Fibroblast of upper back skin (primary cell): Measurements from ENCODE around the gene GALNT14.

Experiments
- DNase-seq: peaks from one replicate; pipeline ENCODE4 v3.0.0-alpha.2; 2013

Gene GALNT14

DNA sequence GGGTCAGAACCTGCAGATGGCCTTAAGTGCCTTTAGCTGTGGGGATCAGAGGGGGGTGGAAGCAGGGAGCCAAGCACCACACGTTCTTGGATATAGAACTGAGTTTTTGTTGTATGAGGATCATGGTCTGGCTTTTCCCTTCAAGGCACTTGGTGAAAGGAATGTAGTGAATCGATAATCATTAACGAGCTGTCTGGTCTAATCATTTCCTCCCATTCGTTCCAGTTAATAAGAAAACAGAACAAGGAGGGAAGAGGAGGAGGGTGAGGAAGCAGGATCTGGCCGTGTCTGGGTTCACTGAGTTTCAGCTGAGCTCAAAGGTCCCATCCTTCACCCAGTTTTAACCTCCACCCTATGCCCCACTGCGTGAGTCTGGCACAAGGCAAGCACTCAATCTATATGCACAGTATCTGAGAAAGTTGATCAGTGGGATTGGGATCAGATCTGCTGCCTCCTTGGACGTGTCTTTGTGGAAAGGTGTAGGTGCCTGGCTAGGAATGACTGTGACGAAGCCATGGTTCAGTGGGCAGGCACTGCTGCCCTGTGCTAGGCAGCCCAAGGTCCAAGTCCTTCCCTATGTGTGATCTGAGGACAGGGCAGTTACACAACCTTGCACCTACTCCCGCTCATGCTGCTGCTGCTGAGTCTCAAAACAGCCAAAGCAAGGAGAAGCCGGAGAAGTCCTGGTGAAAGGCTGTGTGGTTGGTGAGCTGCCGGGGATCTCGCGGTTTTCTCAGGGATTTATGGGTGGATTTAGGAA is 54.8 kb downstream of the GALNT14 start:
- DNase-seq, result no peak

DNA sequence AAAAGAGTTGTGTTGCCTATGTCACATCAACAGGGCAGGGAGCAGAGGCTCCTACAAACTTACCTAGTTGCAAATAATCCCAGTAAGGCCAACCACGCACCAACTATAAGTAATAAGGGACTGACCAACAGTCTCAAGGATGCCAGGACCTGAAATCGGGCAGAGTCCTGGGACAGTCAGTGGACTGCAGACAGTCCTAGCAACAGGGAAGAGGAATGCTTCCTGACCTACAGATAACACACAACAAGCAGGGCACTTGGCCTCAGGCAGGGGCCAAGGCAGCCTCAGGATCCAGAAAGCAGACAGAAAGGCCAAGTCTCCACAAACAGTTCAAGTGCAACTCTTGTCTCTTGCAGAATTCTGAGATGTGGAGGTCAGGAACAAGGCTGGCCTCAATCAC is 56.2 kb downstream of the GALNT14 start:
- DNase-seq, result no peak

DNA sequence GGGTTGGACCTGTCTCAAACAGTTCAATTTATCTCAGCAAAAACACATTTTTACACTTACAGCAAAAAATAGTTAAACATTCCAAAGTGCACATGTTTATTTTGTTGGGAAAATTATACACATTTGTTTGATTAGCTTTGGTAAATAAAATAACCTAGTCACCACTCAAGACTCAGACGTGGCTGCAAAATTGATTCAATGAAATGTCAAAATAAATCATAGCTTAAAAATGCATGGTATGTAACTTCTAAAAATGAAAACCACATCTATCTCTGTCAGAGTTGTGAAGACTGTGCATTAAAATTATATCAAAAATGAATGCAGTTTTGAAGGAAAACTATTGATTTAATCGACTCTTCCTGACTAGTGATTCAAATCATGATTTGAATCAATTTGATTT is 56.7 kb downstream of the GALNT14 start:
- no peak for DNase-seq

DNA sequence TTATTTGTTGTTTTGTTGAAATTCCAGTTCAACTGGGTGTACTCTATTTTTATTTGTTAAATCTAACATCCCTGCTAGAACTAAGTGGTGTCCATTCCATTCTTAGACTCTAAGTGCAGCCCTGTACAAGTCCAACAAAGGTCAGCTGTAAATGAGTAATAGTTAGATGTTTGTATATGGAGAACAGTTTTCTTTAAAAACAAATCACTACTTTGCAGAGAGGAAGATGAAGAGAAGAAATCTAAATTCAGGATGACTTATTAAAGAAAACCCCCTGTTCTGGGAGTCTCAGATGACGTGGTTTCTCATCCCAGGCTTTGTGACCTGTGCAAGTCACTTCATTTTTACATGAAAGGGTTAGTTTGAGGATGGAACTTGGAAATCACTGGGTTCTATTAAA is 57.9 kb downstream of the GALNT14 start:
- no peak for DNase-seq

DNA sequence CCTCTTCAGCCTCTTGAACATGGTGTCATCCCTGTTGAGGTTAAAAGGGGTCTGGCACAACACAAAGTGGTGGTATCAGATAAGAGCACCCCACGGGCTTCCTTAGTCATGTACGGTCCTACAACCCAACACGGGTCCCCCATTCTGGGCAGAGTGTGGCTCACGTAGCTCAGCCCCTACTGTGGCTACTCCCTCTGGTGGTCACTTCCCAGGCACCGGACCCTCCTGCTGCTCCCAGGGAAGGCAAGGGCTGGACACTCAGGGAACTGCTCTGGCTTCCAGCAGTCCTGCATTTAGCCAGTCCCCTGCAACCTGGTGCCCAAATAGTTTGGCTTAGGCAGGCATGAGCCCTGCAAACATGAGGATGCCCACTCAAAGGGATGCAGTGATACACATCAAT is 58.6 kb downstream of the GALNT14 start:
- no peak for DNase-seq

DNA sequence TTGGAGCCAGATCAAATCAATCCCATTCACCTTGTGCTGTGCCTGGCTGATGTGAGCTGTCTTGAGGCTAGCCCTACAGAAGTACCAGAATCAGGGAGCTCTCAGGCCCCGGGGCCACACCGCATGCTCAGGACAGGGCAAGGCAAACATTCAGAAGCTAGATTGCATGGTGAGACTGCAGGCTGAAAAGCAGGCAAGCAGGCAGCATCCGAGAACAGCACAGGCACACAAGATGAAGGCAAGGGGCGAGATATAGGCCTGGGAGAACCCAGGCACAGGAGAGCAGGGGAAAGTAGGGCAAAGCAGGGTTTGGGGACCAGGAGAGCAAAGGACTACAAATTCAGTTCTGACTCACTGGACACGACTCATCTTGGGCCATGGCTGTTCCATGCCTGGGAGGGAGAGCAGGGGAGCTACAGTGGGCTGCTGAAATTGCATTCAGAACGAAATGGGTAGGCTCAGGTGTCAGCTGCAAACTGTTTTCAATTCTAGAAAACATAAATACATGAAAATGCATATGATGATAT is 59.6 kb downstream of the GALNT14 start:
- DNase-seq, result peak; percentile 12

DNA sequence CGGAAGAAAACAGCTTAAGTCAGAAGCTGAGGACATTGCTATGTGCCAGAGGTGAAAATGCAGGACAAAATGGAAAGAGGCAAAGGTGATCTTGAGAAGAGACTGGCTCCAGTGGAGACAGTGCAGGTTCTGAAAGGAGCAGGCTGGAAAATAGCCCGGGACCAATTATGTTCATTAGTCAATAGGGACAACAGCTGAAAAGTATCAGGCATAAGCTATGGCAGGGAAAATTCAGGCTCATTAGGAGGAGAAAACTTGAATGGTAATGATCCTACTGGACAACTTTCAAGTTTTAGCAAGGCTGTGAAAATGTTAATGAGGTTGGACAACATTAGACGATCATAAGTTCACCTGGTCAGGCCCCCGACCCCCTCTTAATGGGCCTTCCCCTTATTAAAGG is 60.2 kb downstream of the GALNT14 start:
- no peak for DNase-seq

DNA sequence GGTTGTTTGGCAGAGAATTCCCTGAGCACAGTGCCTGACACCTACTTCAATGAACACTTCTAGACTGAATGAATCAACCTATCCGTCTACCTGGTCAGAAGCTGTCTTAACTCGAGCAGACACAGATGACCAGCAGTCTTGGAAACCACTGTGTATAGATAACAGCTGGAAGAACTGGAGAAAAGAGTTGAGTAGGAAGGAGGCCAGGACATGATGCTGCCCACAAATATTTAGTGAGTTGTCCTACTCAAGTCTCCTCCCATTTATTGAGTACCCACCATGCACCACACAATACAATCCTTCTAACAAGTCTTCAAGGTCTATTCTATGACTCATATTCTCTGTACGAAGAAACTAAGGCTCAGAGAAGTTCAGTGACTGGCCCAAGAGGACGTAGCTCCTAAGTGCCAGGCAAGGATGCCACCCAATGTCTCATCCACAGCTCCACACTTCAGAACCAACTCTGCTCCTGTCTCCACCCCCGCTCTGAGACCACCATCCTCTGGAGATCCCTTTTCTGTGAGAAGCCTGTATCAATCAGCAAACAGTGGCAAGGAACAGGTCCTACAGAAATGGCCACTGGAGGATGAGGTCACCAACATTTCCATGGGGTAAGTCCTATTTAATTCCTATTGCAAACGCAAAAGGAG is 62.2 kb downstream of the GALNT14 start:
- DNase-seq, result peak; percentile 28

DNA sequence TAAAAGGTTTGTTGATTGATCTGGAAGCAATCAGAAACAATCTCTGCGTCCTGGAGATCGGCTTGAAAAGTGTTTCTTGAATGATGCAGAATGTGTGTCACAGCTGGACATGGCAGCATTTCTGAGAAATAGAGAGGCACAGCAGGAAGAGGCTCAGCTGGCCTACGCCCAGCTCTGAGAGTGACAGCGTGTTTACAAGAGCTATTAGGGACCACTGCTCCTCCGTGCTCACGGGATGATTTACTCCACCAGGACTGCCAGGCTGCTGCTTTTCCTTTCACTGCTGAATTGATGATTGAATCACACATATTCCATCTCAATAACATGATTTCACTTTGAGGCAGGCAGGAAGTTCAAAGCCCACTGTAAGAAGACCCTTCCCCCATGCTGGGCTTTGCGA is 62.8 kb downstream of the GALNT14 start:
- no peak for DNase-seq

DNA sequence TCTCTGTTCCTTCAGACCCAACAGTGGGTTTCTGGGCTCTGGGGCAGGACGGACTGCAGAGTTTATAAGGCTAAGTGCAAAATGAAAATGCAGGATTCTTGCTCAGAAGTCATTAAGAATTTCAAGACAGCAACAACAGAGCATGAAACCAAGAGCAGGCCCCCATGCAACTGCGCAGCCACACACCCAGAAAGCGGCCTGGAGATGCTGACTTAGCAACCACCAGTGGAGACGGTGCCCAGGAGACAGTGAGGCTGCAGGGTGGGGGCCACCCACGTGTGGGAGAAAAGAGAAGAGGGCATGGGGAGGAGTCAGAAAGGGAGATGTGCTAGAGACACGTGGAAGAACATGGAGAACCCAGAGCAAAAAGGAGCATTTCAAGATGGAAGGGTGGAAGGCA is 66.5 kb downstream of the GALNT14 start:
- no peak for DNase-seq

DNA sequence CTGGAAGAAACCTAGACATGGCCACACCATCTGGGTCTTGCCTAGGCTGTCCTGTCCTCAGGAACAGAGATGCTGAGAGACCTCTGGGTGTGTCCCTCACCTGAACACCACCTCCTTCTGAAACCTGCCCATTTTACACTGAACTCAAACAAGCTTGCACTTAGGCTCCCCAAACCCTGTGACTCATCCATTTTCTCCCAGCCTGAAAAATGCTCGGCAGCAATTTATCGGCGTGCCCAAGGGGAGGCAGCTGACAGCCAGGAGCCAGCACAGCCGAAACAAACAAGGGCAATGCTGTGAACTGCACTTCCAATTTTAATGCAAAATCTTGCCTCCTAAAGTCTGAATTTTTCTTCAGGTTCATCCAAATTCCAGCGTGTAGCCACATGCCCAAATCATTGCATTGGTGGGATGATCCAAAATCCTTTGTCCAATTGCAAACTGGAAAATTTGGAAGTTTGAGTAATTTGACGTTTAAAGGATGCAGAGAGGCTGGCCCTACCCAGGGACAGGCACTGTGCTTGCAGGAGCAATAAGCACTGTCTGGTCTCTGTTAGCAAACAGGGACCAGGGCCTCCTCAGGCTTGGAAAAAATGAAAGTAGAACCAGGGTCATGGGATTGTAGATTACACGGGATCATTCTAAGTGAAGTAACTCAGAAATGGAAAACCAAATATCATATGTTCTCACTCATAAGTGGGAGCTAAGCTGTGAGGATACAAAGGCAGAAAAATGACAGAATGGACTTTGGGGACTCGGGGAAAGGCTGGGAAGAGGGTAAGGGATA is 67.7 kb downstream of the GALNT14 start:
- no peak for DNase-seq

DNA sequence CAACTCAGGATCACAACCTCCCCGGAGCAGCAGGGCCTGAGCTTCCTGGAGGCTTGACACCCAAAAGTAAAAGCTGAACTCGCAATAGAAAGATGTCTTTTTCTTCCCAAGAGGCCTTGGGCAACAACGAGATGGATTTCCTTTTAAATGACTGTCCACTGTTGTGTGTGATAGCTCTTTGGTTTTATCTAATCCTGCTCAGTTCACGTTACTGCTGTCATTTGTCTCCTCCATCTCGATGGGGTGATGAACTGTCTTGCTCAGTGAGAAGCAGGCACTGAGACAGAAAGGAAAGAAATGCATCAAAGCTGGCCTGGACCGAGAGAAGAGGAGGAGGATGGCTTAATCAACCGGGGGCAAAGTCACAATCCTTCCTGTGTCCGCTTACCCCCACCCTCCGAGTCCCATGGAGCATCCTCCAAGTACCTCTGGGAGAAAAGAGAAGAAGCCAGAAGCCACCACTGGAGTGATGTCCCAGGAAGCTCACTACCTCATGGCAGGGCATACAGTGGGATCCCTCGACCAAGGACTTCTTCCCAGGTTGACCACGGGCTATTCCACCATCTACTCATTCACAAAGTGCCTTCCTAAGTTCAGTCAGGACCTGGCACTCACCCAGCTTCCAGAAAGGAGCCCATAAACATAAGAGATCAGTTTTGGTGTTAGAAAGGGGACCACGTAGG is 68.5 kb downstream of the GALNT14 start:
- no peak for DNase-seq

DNA sequence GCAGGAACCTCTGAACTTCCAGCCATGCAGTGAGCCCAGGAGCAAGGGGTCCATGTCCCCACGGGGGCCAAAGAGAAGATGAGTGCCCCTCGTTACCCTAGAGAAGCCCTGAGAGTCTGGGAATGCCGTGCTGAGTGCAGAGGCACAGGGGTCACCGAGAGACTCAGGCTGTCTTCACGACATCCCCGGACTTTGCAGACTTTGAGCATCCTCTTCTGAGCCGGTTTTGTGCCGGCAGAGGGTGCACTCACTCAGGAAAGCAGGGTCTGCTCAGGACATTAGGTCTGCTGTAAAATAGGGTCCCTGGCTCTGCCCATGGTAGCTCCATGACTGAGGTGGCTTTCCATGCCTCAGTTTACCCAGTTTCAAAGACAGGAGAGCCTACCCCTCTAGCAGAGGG is 71.0 kb downstream of the GALNT14 start:
- DNase-seq, result no peak

DNA sequence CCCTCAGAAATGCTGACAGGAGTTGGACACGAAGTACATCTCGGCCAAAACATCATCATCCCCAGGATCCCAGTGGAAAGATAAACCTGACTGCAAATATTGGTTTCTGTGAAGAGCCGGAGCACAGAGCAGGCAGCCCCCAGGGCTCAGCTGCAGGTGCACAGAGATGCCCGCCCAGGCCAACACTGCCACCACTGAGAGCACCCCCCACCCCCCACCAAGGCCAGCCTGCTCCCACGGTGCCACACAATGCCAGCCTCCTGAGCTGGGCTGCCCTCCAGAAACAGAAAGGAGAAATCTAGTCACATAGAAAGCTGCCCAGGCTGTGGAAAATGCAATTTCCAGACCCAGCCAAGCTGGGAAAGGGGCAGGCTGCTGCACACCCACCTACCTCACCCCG is 71.7 kb downstream of the GALNT14 start:
- no peak for DNase-seq

DNA sequence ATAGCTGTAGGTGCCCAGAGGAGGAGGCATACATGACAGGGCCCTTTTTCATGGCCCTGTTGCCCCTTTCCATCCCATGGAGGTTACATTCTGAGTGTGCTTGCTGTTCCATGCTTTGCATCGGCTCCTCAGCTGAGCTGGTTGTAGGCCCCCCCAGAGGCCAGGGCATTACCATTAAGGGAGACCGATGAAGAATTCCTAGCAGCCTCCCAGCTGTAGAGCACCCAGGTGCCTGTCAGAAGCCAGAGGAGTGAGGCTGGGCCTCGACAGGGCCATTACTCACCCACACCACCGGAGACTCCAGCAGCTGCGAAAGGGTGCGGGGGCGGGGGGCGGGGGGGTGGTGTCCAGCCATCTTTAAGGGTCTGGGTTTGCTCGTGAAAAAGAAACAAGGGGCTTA is 72.2 kb downstream of the GALNT14 start:
- DNase-seq, result no peak

DNA sequence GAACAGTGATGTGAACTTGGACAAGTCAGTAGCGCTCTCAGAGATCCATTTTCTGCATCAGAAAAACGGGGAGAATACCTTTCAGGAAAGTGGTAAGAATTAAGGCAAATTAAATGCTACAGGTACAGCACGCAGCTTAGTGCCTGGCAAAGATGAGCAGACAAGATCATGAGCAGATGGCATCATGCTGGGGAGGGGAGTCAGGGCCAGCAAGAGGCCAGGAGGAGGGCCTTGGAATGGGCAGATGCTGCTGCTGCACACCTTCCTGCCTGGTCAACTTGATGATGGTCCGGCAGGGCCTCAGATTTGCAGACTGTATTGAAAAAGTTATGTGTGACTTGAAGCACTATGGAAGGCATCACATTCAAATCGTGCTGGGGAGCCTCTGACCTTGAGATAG is 72.9 kb downstream of the GALNT14 start:
- DNase-seq, result no peak

DNA sequence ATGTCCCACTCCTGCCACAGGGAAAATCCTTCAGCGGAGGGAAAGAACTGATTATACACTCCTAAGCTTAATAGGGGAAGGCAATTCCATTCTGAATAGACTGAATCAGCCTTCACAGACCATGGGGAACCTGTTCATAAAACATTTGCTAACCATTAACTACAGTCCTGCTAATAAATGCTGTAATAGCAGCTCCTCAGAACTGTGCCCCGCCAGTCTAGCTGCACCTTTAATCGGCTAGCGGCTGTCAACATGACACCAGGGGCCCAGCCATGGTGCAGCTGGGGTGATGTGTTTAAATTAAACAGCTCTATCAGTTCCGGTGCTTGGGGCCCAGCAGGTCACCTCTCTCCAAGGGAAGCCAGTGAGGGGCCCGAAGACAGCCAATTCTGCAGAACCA is 77.8 kb downstream of the GALNT14 start:
- no peak for DNase-seq

DNA sequence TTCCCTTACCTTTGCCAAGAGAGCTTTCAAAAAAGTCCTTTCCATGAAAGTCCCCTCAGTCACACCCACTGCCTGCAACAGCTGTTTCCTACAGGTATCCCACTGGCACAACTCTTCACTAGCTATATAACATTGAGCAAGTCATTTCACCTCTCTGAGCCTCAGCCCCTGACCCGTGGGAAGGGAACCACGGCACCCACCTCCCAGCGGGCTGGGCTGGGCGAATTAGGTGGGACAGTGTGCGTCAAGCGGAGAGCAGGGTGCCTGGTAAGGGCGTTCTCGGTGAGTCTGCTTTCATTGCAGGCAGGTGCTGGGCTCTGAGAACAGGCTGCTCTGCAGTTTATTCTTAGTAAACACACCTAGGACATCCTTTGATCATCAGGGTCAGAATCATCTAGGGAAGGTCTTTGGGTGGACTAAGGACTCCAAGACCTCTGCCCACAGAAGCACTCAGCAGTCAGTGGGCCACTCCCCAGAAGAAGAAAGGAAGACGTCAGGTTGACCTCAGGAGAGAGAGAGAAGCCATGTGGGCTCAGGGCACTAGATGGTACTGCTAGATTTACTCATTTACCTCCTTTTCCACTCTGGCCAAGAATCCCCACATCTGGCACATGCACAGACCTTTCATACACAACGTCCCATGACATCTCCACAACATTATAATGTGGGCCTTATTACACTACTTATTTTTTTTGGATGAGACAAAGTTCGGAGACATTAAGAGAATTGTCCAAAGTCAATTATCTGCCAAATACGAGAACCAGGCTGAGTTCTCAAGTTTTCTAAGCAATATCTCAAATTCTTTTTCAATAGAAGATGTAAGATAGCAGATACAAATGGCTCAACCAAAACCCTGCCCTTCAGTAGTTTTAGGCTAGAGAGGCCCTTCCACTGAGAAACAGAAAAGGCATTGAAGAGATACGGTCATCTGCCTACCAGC is 79.9 kb downstream of the GALNT14 start:
- DNase-seq, result no peak

DNA sequence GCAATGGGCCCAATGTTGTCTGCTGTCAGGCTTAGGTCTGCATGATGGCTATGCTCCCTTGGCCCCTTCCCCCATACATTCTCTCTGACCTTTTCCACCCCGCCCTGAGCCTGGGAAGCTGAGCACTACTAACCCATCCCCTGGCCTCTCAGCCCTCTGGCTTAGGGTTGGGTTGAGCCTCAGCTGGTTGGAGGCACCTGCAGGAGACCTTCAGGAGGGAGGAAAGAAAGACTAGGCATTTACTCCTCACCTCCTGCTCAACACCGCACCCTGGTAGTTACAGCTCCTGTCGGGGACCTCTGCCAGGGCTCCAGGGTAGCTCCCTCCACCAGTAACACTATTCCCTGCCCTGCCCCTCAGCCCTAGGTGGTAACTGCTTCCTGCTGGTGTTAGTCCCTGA is 80.5 kb downstream of the GALNT14 start:
- DNase-seq, result no peak

DNA sequence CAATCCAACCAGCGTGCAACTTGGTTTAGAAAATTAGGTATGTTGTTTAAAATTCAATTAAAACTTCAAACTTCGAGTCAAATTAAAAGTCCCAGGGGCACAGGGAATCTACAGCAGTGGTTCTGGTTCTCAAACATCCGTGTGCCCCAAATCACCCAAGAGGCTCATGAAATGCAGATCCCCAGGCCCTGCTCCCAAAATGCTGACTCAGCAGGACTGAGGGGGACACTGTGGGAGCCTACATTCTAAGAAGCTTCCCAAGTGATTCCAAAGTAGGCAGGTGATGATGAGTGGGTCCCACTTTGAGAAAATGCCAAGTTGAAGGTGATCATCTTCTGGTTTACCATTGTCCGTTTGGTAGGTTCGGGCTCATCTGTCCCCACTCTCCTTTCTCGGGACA is 82.3 kb downstream of the GALNT14 start:
- no peak for DNase-seq

DNA sequence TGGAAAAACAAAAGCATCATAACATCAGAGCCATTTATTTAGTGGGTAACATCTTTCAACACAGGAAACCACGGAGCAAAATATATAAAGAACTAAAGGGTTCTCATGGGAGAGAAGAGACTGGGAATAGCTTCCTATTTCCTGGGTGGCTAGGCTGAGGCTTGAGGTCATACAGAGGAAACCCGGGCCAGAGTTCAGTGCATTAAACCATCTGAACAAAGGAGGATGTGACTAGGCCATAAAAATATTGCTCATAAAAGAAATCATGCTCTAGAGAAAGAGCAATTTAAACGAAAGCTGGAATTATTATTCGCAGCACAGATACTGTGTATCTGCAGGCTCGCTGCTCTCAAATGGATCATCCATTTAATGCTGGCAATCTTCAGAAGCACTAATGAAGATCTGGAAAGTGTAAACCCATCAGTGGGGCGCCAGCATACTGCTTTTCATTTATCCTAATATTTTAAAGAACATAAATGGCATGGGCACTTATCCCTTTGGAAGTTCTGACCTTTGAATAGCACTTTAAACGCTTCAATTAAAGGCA is 83.3 kb downstream of the GALNT14 start:
- DNase-seq, result no peak
